GM20431 (cell line): Measurements from ENCODE around the gene SANBR.

Experiments used
- in situ Hi-C: fragments of 300-500 bp; cut with MseI, MboI; formaldehyde crosslinking; loops from one replicate; pipeline ENCODE4 v1.15.0; 2020; ENCODE audit warnings: low sequenced_read_pairs; ENCODE audit not compliant: unreplicated experiment

The SANBR gene

DNA sequence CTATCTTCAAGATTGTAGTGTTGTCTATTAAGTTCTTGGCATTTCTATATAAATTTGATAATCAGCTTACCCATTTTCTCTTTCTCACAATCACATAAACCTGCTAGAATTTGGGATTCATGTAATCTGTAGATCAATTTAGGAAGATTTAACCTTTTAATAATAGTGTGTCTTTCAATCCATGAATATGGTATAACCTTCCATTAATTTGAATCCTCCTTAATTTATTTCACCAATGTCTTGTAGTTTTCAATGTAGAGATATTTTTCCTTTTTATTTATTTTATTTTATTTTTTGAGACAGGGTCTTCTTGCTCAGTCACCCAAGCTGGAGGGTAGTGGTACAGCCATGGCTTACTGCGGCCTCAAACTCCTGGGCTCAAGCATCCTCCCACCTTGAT, 20.2 kb downstream of the SANBR start:
- in situ Hi-C loops, result no loop called here

DNA sequence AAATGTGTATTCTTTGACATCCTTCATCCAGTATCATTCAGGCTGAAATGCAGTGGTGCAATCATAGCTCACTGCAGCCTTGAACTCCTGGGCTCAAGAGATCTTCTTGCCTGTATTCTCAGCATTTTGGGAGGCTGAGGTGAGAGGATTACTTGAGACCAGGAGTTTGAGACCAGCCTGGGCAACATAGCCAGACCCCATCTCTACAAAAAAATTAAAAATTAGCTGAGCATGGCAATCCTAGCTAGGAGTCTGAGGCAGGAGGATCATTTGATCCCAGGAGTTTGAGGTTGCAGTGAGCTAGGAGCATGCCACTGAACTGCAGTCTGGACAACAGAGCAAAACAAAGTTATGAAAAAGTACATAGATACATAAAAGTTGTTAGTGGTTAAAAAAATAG, 24.1 kb downstream of the SANBR start:
- in situ Hi-C loops, result no loop called here

GRCh38 chr2:61090386-61090921, 24.8 kb downstream of the SANBR start:
- in situ Hi-C loops, result no loop called here

- in situ Hi-C loops, result no loop called here
Observed at GRCh38 chr2:61091485-61091884, 25.8 kb downstream of the SANBR start.

DNA sequence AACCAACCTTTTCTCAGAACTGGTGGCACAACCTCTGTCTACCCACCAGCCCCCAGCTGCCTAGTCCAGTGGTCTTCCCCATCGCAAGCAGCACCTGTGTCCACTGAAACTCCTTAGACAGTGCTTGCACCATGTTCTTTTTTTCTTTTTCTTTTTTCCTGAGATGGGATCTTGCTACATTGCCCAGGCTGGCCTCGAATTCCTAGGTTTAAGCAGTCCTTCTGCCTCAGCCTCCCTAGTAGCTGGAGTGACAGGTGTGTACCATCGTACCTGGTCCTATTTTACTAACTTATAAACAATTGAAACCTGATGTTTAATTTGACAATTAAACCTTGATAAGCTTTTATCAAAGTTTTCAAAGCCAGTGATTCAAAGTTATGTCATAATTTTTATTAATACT, 30.8 kb downstream of the SANBR start:
- in situ Hi-C loops, result no loop called here

DNA sequence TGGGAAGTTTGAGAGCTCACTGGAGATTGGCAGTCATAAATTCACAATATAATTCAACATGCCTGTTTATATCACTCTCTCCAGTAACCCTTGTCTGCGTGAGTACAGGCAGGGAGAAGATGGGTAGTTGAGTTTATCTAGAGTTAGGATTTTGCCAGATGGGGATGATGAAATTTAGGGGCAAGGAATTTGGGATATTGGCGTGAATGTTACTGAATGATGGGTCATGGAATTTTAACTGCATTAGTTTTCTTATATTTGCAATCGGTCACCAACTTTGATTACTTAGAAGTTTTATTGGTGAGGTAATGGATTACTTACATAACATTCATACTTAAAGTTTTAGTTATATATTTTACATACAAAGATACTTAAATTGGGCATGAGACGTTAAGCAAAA, 35.1 kb downstream of the SANBR start:
- in situ Hi-C loops, result no loop called here

DNA sequence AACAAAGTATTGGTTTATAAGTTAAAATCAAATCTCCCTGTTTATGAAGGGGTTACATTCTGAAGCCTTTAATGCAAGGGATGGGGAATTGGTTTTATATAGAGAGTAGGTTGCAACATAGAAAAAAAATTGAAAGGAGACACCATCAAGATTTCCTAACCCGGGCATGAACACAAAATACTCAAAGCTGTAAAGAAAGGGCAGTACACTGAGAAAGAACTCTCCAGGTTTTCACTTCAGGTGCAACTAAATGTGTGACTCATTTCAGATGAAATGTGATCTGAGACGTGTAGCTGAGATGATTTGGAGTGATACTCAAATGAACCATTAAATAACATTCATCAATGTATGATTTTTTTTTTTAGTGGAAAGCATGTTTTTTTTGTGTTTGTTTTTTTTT, 43.6 kb downstream of the SANBR start:
- in situ Hi-C loops, result no loop called here

- in situ Hi-C loops, result no loop called here
Observed at GRCh38 chr2:61111708-61112107, 46.0 kb downstream of the SANBR start.

- in situ Hi-C loops, result no loop called here
Observed at GRCh38 chr2:61114147-61114546, 48.5 kb downstream of the SANBR start.
